NCI-H2227 (cell line): ENCODE measurements around the gene POM121.
"Not testable (repeated sequence)": the region's sequence is repeated elsewhere in the genome, so short reads cannot be mapped to it uniquely, and the experiment has no call there.

Experiments used
- DNase-seq: peaks from one replicate; lab custom pipeline; 2025; ENCODE audit not compliant: unreplicated experiment; lab: John Stamatoyannopoulos, UW

The POM121 gene

DNA sequence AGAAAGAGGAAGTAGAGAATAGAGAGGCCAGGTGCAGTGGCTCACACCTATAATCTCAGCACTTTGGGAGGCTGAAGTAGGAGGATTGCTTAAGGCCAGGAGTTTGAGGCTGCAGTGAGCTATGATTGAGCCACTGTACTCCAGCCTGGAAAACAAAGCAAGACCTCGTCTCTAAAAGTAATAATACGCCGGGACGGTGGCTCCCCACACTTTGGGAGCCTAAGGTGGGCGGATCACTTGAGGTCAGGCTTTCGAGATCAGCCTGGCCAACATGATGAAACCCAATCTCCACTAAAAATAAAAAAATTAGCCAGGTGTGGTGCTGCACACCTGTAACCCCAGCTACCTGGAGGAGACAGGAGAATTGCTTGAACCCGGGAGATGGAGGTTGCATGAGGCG lies 70.6 kb downstream of the POM121 start:
- not testable (repeated sequence) for DNase-seq

DNA sequence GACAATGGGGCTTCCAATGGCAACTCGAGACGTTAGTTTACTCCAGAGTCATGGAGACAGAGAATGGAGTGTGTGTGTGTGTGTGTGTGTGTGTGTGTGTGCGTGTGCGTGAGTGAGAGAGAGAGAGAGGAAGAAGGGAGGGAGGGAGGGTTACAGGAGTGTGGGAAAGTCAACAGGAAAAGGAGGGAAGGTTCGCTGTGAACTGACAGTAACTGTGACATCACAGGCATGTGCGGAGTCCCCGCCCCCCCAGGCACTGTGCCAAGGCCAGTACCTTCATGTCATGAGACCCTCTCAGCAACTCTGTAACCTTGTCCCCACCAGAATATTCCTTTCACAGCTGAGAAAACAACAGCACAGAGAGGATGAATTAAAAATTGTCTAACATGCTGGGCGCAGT lies 72.6 kb downstream of the POM121 start:
- not testable (repeated sequence) for DNase-seq

DNA sequence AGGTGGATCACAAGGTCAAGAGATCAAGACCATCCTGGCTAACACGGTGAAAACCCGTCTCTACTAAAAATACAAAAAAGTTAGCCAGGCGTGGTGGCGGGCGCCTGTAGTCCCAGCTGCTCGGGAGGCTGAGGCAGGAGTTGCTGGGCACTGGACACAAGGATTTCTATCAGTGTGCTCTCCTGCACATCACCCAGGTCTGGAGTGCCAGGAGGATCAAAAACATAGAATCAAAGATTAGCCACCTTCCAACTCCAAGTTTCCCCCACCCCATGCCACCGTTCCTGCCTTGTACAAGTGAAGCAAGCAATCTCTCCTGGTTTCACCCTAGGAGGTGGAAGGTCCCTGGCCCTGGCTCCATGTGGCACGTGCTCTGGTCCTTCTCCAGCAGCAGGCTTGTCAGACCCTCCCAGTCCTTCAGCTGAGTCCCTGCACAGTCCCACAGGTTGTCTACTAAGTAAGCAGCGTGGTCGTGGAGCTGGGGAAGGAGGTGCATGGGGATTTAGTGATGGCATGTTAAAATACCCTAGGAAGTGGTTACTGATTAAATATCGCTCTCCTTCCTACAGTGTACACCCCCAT lies 73.1 kb downstream of the POM121 start:
- not testable (repeated sequence) for DNase-seq
